Measurements from ENCODE around the gene IBA57.

DNA sequence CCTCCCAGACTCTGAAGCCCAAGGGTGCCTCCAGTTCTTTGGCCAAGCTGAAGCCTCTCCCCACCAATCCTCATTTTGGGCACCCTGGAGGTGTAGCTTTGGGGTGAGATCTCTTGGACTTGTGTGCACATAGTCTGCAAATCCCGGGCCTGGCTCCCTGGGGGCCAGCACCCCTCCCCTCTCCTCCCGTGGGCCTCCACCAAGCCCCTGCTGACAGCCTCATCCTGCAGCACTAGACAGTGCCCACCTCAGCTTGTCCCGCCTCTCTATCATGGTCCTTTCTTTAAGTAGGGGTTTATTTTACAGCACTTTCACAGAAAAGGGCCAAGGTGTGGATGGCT is 12.7 kb upstream of the IBA57 start:
- TF ChIP-seq, protein P1, sequence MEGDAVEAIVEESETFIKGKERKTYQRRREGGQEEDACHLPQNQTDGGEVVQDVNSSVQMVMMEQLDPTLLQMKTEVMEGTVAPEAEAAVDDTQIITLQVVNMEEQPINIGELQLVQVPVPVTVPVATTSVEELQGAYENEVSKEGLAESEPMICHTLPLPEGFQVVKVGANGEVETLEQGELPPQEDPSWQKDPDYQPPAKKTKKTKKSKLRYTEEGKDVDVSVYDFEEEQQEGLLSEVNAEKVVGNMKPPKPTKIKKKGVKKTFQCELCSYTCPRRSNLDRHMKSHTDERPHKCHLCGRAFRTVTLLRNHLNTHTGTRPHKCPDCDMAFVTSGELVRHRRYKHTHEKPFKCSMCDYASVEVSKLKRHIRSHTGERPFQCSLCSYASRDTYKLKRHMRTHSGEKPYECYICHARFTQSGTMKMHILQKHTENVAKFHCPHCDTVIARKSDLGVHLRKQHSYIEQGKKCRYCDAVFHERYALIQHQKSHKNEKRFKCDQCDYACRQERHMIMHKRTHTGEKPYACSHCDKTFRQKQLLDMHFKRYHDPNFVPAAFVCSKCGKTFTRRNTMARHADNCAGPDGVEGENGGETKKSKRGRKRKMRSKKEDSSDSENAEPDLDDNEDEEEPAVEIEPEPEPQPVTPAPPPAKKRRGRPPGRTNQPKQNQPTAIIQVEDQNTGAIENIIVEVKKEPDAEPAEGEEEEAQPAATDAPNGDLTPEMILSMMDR (IDR thresholded peaks at IDR 0.05): no peak
- TF ChIP-seq POLR2A (IDR thresholded peaks at IDR 0.05): no peak
